Frontal cortex (tissue), 4 donors: ENCODE measurements around the gene TRIML2. TPM values are rescaled to one million over a fixed set of nuclear protein-coding genes. Genes with fewer than 3 reads are reported as not detected.
"Not testable (repeated sequence)": the region's sequence is repeated elsewhere in the genome, so short reads cannot be mapped to it uniquely, and the experiment has no call there.

ENCODE experiments used
- DNase-seq, 2 donors: peaks; one replicate each; pipeline ENCODE4 v3.0.0; 2012; ENCODE audit warnings: low spot score in 2 of 2
- FAIRE-seq: peaks from 2 replicates; lab custom pipeline; 2012; peaks lifted over from hg19 to GRCh38; lab: Jason Lieb, UNC
- small RNA-seq: library from RNA; depleted of rRNA; stranded (forward); fragments of <200 nt; gene quantifications from one replicate; pipeline ENCODE3, GENCODE V24; 2014
- total RNA-seq: library from RNA; depleted of rRNA; stranded (reverse); fragments of >200 nt; gene quantifications from one replicate; pipeline ENCODE4 v1.2.3, GENCODE V29; 2014
- donor health status: control.
- donor health status: control.
- donor health status: control.

The TRIML2 gene
- total RNA-seq, 1 donor from 2014 or later, result not detected

- no peak for DNase-seq
- no peak for FAIRE-seq
Measured at GRCh38 chr4:188110036-188110435, 633 bp upstream of the TRIML2 start.

- no peak for DNase-seq
- no peak for FAIRE-seq
Measured at GRCh38 chr4:188107931-188108843, 1.2 kb downstream of the TRIML2 start.

GRCh38 chr4:188106454-188106853 lies 2.9 kb downstream of the TRIML2 start:
- no peak for DNase-seq
- no peak for FAIRE-seq

- DNase-seq (no peak), FAIRE-seq (no peak)
Measured at GRCh38 chr4:188092824-188093223, 16.6 kb downstream of the TRIML2 start.

GRCh38 chr4:188086858-188087257 lies 22.5 kb downstream of the TRIML2 start:
- no peak for DNase-seq
- FAIRE-seq, result no peak

- FAIRE-seq (no peak), DNase-seq (no peak)
Measured at GRCh38 chr4:188082796-188083195, 26.6 kb downstream of the TRIML2 start.

GRCh38 chr4:188078116-188078515 lies 31.3 kb downstream of the TRIML2 start:
- DNase-seq, result no peak
- FAIRE-seq, result no peak

- DNase-seq (no peak), FAIRE-seq (no peak)
Measured at GRCh38 chr4:188076169-188076568, 33.2 kb downstream of the TRIML2 start.

GRCh38 chr4:188061083-188061482 lies 48.3 kb downstream of the TRIML2 start:
- no peak for FAIRE-seq
- DNase-seq, result no peak

GRCh38 chr4:188053302-188053701 lies 56.1 kb downstream of the TRIML2 start:
- no peak for DNase-seq
- FAIRE-seq, result no peak

GRCh38 chr4:188046657-188047056 lies 62.7 kb downstream of the TRIML2 start:
- DNase-seq, result no peak
- no peak for FAIRE-seq

GRCh38 chr4:188045461-188045860 lies 63.9 kb downstream of the TRIML2 start:
- not testable (repeated sequence) for DNase-seq, FAIRE-seq

GRCh38 chr4:188043154-188043553 lies 66.2 kb downstream of the TRIML2 start:
- FAIRE-seq, result no peak
- no peak for DNase-seq

GRCh38 chr4:188042191-188042590 lies 67.2 kb downstream of the TRIML2 start:
- DNase-seq, result no peak
- no peak for FAIRE-seq

GRCh38 chr4:188041721-188042120 lies 67.7 kb downstream of the TRIML2 start:
- FAIRE-seq, result no peak

More at GRCh38 chr4:188041721-188042120, 67.7 kb downstream of the TRIML2 start:
- no peak for DNase-seq

Small RNAs within 50 kb of the gene (small RNA-seq; reads per million reads assigned to genes)
- gene RNU6-173P, result not detected

Other genes starting within 250 kb of the TRIML2 start
- not detected for gene ZFP42, start 113.8 kb downstream of the TRIML2 start, total RNA-seq
- not detected for gene TRIML1, start 29.8 kb upstream of the TRIML2 start, total RNA-seq